H1 (cell line): ENCODE data around the gene ABHD8. TPM values are rescaled to one million over a fixed set of nuclear protein-coding genes. Genes with fewer than 3 reads are reported as not detected.

Experiments
- CTCF ChIA-PET: fragments of 300-600 bp; sonication (Branson Sonifier 250); formaldehyde crosslinking; loops from one replicate; lab custom pipeline; 2021; ENCODE audit not compliant: partially characterized antibody; lab: Charles Lee
- POLR2A ChIA-PET: fragments of 300-600 bp; sonication (Branson Sonifier 250); formaldehyde crosslinking; loops from one replicate; lab custom pipeline; 2021; ENCODE audit warnings: inconsistent platforms; ENCODE audit not compliant: partially characterized antibody; lab: Charles Lee
- DNase-seq, 2 experiments: peaks; one replicate each; pipeline versions ENCODE4 v3.0.0 to v3.0.0-alpha.2; 2010 to 2022; ENCODE audit warnings: low spot score in 2 of 2, low read depth in 1 of 2, mixed read lengths in 1 of 2
- FAIRE-seq: peaks from 2 replicates; lab custom pipeline; 2011; peaks lifted over from hg19 to GRCh38; lab: Jason Lieb, UNC
- H2AFZ ChIP-seq: 2 replicates; pipeline ENCODE4 v1.8.1; 2012; ENCODE audit warnings: low read length, inconsistent platforms
- H2AK5ac ChIP-seq: 2 replicates; pipeline ENCODE4 v1.6.1; 2013; ENCODE audit warnings: low read depth, low read length
- H2BK120ac ChIP-seq: replicated peaks from 2 replicates; pipeline ENCODE3; 2013; ENCODE audit warnings: low read depth, low read length, inconsistent platforms
- H2BK12ac ChIP-seq: 2 replicates; pipeline ENCODE4 v1.6.1; 2013; ENCODE audit warnings: low read depth, low read length
- H2BK15ac ChIP-seq: 2 replicates; pipeline ENCODE4 v1.6.1; 2013; ENCODE audit warnings: low read length
- H2BK20ac ChIP-seq: 2 replicates; pipeline ENCODE4 v1.6.1; 2013; ENCODE audit warnings: low read length
- H2BK5ac ChIP-seq: 2 replicates; pipeline ENCODE4 v1.6.1; 2013; ENCODE audit warnings: low read depth, low read length
- H3K14ac ChIP-seq: 2 replicates; pipeline ENCODE4 v1.6.1; 2013; ENCODE audit warnings: inconsistent platforms; ENCODE audit not compliant: insufficient read length
- H3K18ac ChIP-seq: 2 replicates; pipeline ENCODE4 v1.6.1; 2013; ENCODE audit warnings: low read length; ENCODE audit errors: extremely low read depth
- H3K23ac ChIP-seq: 2 replicates; pipeline ENCODE4 v1.6.1; 2013; ENCODE audit warnings: inconsistent platforms; ENCODE audit not compliant: insufficient read length
- H3K23me2 ChIP-seq: 2 replicates; pipeline ENCODE4 v1.6.1; 2013; ENCODE audit warnings: low read depth, low read length
- H3K27ac ChIP-seq: 2 replicates; pipeline ENCODE4 v1.6.1; 2011; ENCODE audit warnings: low read depth, low read length, inconsistent platforms
- H3K27me3 ChIP-seq, 4 experiments: replicated peaks in 1 of 4; 1 replicate in 1 of 4; 2 replicates in 3 of 4; pipeline versions ENCODE4 v1.6.1 to v1.8.1; 2011 to 2013; ENCODE audit warnings: low read length in 3 of 4, mild to moderate bottlenecking in 3 of 4, inconsistent platforms in 2 of 4, mixed read lengths in 2 of 4, moderate library complexity in 1 of 4; ENCODE audit not compliant: control insufficient read depth in 3 of 4, insufficient read depth in 3 of 4; ENCODE audit errors: extremely low read depth in 1 of 4
- H3K36me3 ChIP-seq, 4 experiments: 2 replicates each; pipeline versions ENCODE4 v1.6.1 to v1.8.1; 2011 to 2013; ENCODE audit warnings: mild to moderate bottlenecking in 4 of 4, low read length in 3 of 4, moderate library complexity in 2 of 4, control low read depth in 1 of 4, inconsistent platforms in 1 of 4; ENCODE audit not compliant: insufficient read depth in 4 of 4, control insufficient read depth in 2 of 4
- H3K4ac ChIP-seq: replicated peaks from 2 replicates; pipeline ENCODE3; 2013; ENCODE audit warnings: low read length, low read depth, mixed read lengths, inconsistent platforms; ENCODE audit not compliant: insufficient read length
- H3K4me1 ChIP-seq, 4 experiments: replicated peaks in 1 of 4; 1 replicate in 1 of 4; 2 replicates in 3 of 4; pipeline versions ENCODE4 v1.6.1 to v1.8.1; 2011 to 2013; ENCODE audit warnings: low read length in 3 of 4, inconsistent platforms in 2 of 4, mixed read lengths in 1 of 4; ENCODE audit not compliant: insufficient read depth in 4 of 4, control insufficient read depth in 3 of 4
- H3K4me2 ChIP-seq, 2 experiments: 2 replicates each; pipeline versions ENCODE4 v1.6.1 to v1.8.1; 2011 to 2013; ENCODE audit warnings: low read depth in 2 of 2, low read length in 2 of 2, control low read depth in 1 of 2, inconsistent platforms in 1 of 2, mild to moderate bottlenecking in 1 of 2; ENCODE audit not compliant: insufficient read depth in 1 of 2
- H3K4me3 ChIP-seq, 4 experiments: fragments of 200-600, 300-600 bp in 1 of 4; sonication (generic), shearing (Covaris generic), sonication (Bioruptor Twin) in 1 of 4; 2 replicates each; pipeline versions ENCODE4 v1.5.1 to v1.8.1; 2011 to 2016; ENCODE audit warnings: low read length in 4 of 4, low read depth in 3 of 4, control low read depth in 2 of 4, inconsistent platforms in 2 of 4, mild to moderate bottlenecking in 2 of 4, mixed read lengths in 1 of 4, moderate library complexity in 1 of 4; ENCODE audit not compliant: insufficient read depth in 2 of 4; ENCODE audit errors: extremely low read depth in 1 of 4
- H3K56ac ChIP-seq: replicated peaks from 2 replicates; pipeline ENCODE3; 2013; ENCODE audit warnings: low read depth, mild to moderate bottlenecking, mixed read lengths, low read length, inconsistent platforms; ENCODE audit not compliant: insufficient read length
- H3K79me1 ChIP-seq: 2 replicates; pipeline ENCODE4 v1.6.1; 2013; ENCODE audit warnings: low read depth, low read length, control low read depth
- H3K79me2 ChIP-seq, 2 experiments: 2 replicates each; pipeline versions ENCODE4 v1.6.1 to v1.8.1; 2012 to 2013; ENCODE audit warnings: low read length in 2 of 2, mild to moderate bottlenecking in 2 of 2, inconsistent platforms in 1 of 2; ENCODE audit not compliant: insufficient read depth in 2 of 2, control insufficient read depth in 1 of 2
- H3K9ac ChIP-seq, 4 experiments: replicated peaks in 1 of 4; 1 replicate in 1 of 4; 2 replicates in 3 of 4; pipeline versions ENCODE4 v1.6.1 to v1.8.1; 2011 to 2013; ENCODE audit warnings: low read depth in 3 of 4, low read length in 3 of 4, control low read depth in 2 of 4, mild to moderate bottlenecking in 2 of 4, moderate library complexity in 2 of 4, inconsistent platforms in 1 of 4; ENCODE audit errors: extremely low read depth in 1 of 4
- H3K9me3 ChIP-seq, 2 experiments: 2 replicates each; pipeline versions ENCODE4 v1.6.1 to v1.8.1; 2012 to 2013; ENCODE audit warnings: mild to moderate bottlenecking in 2 of 2, moderate library complexity in 2 of 2, control low read depth in 1 of 2, inconsistent platforms in 1 of 2, low read depth in 1 of 2, low read length in 1 of 2, mixed read lengths in 1 of 2; ENCODE audit not compliant: insufficient read depth in 2 of 2
- H4K20me1 ChIP-seq, 2 experiments: replicated peaks in 1 of 2; 2 replicates each; pipeline versions ENCODE3 to v1.8.1; 2011 to 2013; ENCODE audit warnings: inconsistent platforms in 2 of 2, low read length in 2 of 2, mild to moderate bottlenecking in 1 of 2; ENCODE audit not compliant: insufficient read depth in 2 of 2, control insufficient read depth in 1 of 2
- H4K5ac ChIP-seq: 2 replicates; pipeline ENCODE4 v1.6.1; 2013; ENCODE audit warnings: low read length, low read depth, mixed read lengths, inconsistent platforms; ENCODE audit not compliant: insufficient read length
- H4K8ac ChIP-seq: 2 replicates; pipeline ENCODE4 v1.8.0; 2013; ENCODE audit warnings: mild to moderate bottlenecking, moderate library complexity, low read length, inconsistent platforms; ENCODE audit not compliant: insufficient read depth; ENCODE audit errors: extremely low read depth
- H4K91ac ChIP-seq: replicated peaks from 2 replicates; pipeline ENCODE3; 2013; ENCODE audit warnings: low read length, mixed read lengths, inconsistent platforms; ENCODE audit not compliant: insufficient read length
- CBX5 ChIP-seq: fragments of 300-800, 300-1000 bp; sonication (generic); IDR thresholded peaks from 2 replicates; pipeline ENCODE4 v1.7.1; 2016; ENCODE audit warnings: antibody characterized with exemption, low read length, low read depth
- CREB1 ChIP-seq: IDR thresholded peaks from 2 replicates; pipeline ENCODE4 v1.6.1; 2012; ENCODE audit warnings: inconsistent platforms
- CTBP2 ChIP-seq: IDR thresholded peaks from 2 replicates; pipeline ENCODE4 v1.7.0; 2011; ENCODE audit warnings: borderline replicate concordance, mild to moderate bottlenecking, moderate library complexity, mixed read lengths, low read length; ENCODE audit not compliant: insufficient read depth, insufficient read length
- NRF1 ChIP-seq: IDR thresholded peaks from 2 replicates; pipeline ENCODE4 v1.6.1; 2011; ENCODE audit warnings: mild to moderate bottlenecking, low read depth, low read length, improper control_type of control experiment
- RAD21 ChIP-seq, 2 experiments: IDR thresholded peaks in 1 of 2; conservative IDR thresholded peaks in 1 of 2; 2 replicates each; pipeline ENCODE4 v1.6.1; 2011; ENCODE audit warnings: low read depth in 2 of 2, low read length in 2 of 2, improper control_type of control experiment in 1 of 2, inconsistent platforms in 1 of 2, mild to moderate bottlenecking in 1 of 2, moderate library complexity in 1 of 2
- RNF2 ChIP-seq: fragments of 200-900, 300-1000 bp; sonication (generic); IDR thresholded peaks from 2 replicates; pipeline ENCODE4 v1.7.1; 2016; ENCODE audit warnings: borderline replicate concordance, low read depth, mild to moderate bottlenecking, antibody characterized with exemption, low read length; ENCODE audit not compliant: poor library complexity, severe bottlenecking; ENCODE audit errors: missing control alignments
- SIRT6 ChIP-seq: IDR thresholded peaks from one replicate; pipeline ENCODE4 v1.7.1; 2012; ENCODE audit warnings: low read length, inconsistent platforms
- SP2 ChIP-seq: IDR thresholded peaks from 2 replicates; pipeline ENCODE4 v1.6.1; 2012; ENCODE audit warnings: mild to moderate bottlenecking, low read length, inconsistent platforms
- TBP ChIP-seq: IDR thresholded peaks from 2 replicates; pipeline ENCODE4 v1.6.1; 2011; ENCODE audit warnings: low read depth, low read length, improper control_type of control experiment
- TEAD4 ChIP-seq: IDR thresholded peaks from 2 replicates; pipeline ENCODE4 v1.6.1; 2012; ENCODE audit warnings: low read depth, low read length, inconsistent platforms, mixed read lengths
- ZNF274 ChIP-seq: IDR thresholded peaks from 2 replicates; pipeline ENCODE4 v1.7.0; 2012; ENCODE audit warnings: low read length, borderline replicate concordance; ENCODE audit errors: extremely low read depth
- WGBS, 2 experiments: shearing (Covaris generic) in 1 of 2; methylation state at CpG; one replicate each; pipeline versions ENCODE4 v1.1.6 to v1.1.7; 2013 to 2015; ENCODE audit warnings: low lambda C conversion rate in 2 of 2, mixed read lengths in 2 of 2, inconsistent platforms in 1 of 2, low coverage in 1 of 2, missing lambda C conversion rate in 1 of 2; ENCODE audit not compliant: insufficient replicate concordance in 2 of 2, insufficient coverage in 1 of 2, insufficient read length in 1 of 2; ENCODE audit errors: extremely low coverage in 1 of 2, missing lambda C conversion rate in 1 of 2; 5-methylcytosine and 5-hydroxymethylcytosine counted together
- polyA plus RNA-seq, 7 experiments: library from polyadenylated mRNA; depleted of rRNA in 3 of 7; stranded (reverse) in 5 of 7; unstranded in 2 of 7; fragments of >200 nt in 5 of 7; fragments of 200-250 nt in 2 of 7; gene quantifications; 1 replicate in 5 of 7; 2 replicates in 1 of 7; 4 replicates in 1 of 7; pipeline versions ENCODE4 v1.2.1 to v1.2.3, GENCODE V29; 2011 to 2013; ENCODE audit warnings: missing spikeins in 2 of 7, mixed read lengths in 2 of 7
- total RNA-seq: library from RNA; stranded (reverse); fragmentation: NEBNext Ultra II Directional; extraction: Animal tissue kit (Norgen Biotek cat#: 25700); gene quantifications from 2 replicates; pipeline ENCODE4 v1.2.1, GENCODE V29; 2021

ABHD8 gene
- total and polyA plus RNA-seq, 2 of the 8 experiments (the other 6 are each of a cell fraction or from before 2014, with no cell fraction given) = 11.3 to 18.7 TPM

DNA sequence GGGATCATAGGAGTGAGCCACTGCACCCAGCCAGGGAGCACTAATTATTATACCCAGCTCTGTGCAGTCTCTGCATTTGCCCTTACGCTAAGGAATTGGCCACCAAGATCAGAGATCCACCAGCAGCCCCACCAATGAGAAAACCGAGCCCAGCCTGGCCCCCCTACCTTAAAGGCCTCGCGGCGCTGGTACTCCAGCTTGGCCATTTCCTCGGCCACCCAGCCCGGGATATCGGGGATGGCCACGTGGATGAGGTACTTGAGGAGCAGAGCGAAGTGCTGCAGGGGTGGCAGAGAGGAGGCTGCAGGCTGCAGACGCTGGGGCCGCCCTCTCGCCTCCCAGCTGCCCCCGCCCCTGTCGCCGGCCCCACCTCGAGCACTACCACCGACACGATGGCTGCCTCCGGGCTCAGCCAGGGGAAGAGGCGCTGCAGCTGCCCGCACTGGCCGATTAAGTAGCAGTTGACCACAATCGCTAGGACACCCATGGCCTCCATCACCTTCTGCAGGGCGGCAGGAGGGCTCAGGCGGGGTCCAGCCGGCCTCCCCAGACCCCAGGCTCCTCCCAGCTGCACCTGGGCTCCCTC lies 23.9 kb upstream of the ABHD8 start:
- Histone ChIP-seq H3K27me3 (no peaks in the 10 kb centered on the region; a peak in 1 of 7 replicates), H2BK120ac (no peak overlapping the region), H3K9ac (peak overlapping the region in 1 of 4 experiments; percentile 3; a peak in 1 of 7 replicates), H3K4me1 (peaks cover 0 to 22% (median 15%) of the 10 kb centered on the region in 4 experiments; a peak in 6 of 7 replicates), H3K4me2 (peak overlapping the region; percentile 72 to 83), H4K20me1 (peaks cover 3 to 10% of the 10 kb centered on the region in 2 experiments), H2AK5ac (no peak overlapping the region), H3K56ac (no peak overlapping the region), H2AFZ (no peak overlapping the region), H3K4ac (peak overlapping the region; percentile 69), H3K18ac (peak overlapping the region; percentile 1; the same call in 1 of the 2 replicates), H2BK12ac (peak overlapping the region; percentile 0; the same call in 1 of the 2 replicates), H3K23ac (no peak overlapping the region), H3K36me3 (peaks cover 0 to 13% (median 6%) of the 10 kb centered on the region in 4 experiments; a peak in 4 of 8 replicates), H3K9me3 (no peaks in the 10 kb centered on the region), H3K14ac (no peak overlapping the region), H2BK20ac (no peak overlapping the region), H4K91ac (peak overlapping the region; percentile 54), H3K4me3 (peak overlapping the region; percentile 35 to 95 (median 60); a peak in 7 of 8 replicates), H4K8ac (peak overlapping the region; percentile 91), H4K5ac (peak overlapping the region; percentile 74), H2BK15ac (no peak overlapping the region), H3K27ac (peak overlapping the region; percentile 66), H3K79me2 (no peaks in the 10 kb centered on the region), H3K23me2 (peaks cover 6% of the 10 kb centered on the region; the same call in 1 of the 2 replicates), H2BK5ac (peak overlapping the region; percentile 55; the same call in 1 of the 2 replicates), H3K79me1 (0 out of 2 replicates have a peak, but pooled peaks cover 2% of the 10 kb centered on the region)
- FAIRE-seq (no peak), DNase-seq (no peak)
- ChIA-PET CTCF (interaction anchor here (0.9 to 3.3 kb wide), 18 partner anchors 8 to 121 kb away, joined by 3 to 13 read pairs (median 5); partner anchors contain the start of genes ANO8, CCDC194, DDA1 and MRPL34), POLR2A (interaction anchor here (0.6 to 17.1 kb wide), 13 partner anchors 11 to 133 kb away, joined by 3 to 329 read pairs (median 4); partner anchors contain the start of genes ABHD8, ANO8, DDA1 and GTPBP3)
- 72% methylated on average over 27 of the region's 27 CpGs; no CpG with 5 or more reads in 1 of the 2 experiments for WGBS, 2 experiments
- no peak for TF ChIP-seq CREB1
- TF ChIP-seq NRF1 = no peak
- TF ChIP-seq CBX5 = no peak
- TF ChIP-seq TBP = no peak
- TF ChIP-seq RNF2 = no peak
- TF ChIP-seq RAD21 (IDR thresholded peaks at IDR 0.05 in 1 of 2, conservative IDR thresholded peaks at IDR 0.05 in 1 of 2; ENCODE audit: low read depth in 2 of 2, low read length in 2 of 2) = no peak
- no peak for TF ChIP-seq SP2
- TF ChIP-seq ZNF274 = no peak
- TF ChIP-seq CTBP2 = no peak
- no peak for TF ChIP-seq TEAD4
- no peak for TF ChIP-seq SIRT6
